Panc1 (cell line): ENCODE results near the gene APLF. TPM values are rescaled to one million over a fixed set of nuclear protein-coding genes. Genes with fewer than 3 reads are reported as not detected.

Experiments
- ATAC-seq: fragments of 200-7000 bp; cut with Tn5 transposase; 2 replicates; pipeline ENCODE4 v1.9.1; 2020; ENCODE audit warnings: mild to moderate bottlenecking, moderate library complexity
- BruUV-seq: library from RNA; stranded (reverse); fragments of 400-500 nt; replicated peaks from 2 replicates; lab custom pipeline; 2021; lab: Mats Ljungman, UMichigan
- CTCF ChIA-PET: fragments of 300-600 bp; sonication (Branson Sonifier 250); formaldehyde crosslinking; loops from one replicate; lab custom pipeline; 2022; ENCODE audit warnings: antibody characterized with exemption; lab: Charles Lee
- POLR2A ChIA-PET: fragments of 300-600 bp; sonication (Branson Sonifier 250); formaldehyde crosslinking; loops from one replicate; lab custom pipeline; 2022; ENCODE audit warnings: antibody characterized with exemption; lab: Charles Lee
- DNase-seq: peaks from one replicate; pipeline ENCODE4 v3.0.0-alpha.2; 2010; ENCODE audit warnings: low read depth, low spot score
- H3K27ac ChIP-seq: 2 replicates; pipeline ENCODE4 v1.5.1; 2011; ENCODE audit warnings: mild to moderate bottlenecking, low read length, inconsistent platforms
- H3K27me3 ChIP-seq: fragments of 200-500 bp; sonication (Bioruptor generic); 2 replicates; pipeline ENCODE4 v1.6.0; 2014; ENCODE audit warnings: low read length, inconsistent platforms; ENCODE audit not compliant: control insufficient read depth, insufficient read depth
- H3K36me3 ChIP-seq: fragments of 200-500 bp; sonication (Bioruptor generic); 2 replicates; pipeline ENCODE4 v1.5.1; 2014; ENCODE audit warnings: inconsistent platforms, mild to moderate bottlenecking, low read length, moderate library complexity; ENCODE audit not compliant: control insufficient read depth, insufficient read depth
- H3K4me1 ChIP-seq: 2 replicates; pipeline ENCODE4 v1.5.1; 2011; ENCODE audit warnings: inconsistent platforms, mild to moderate bottlenecking, low read length, moderate library complexity; ENCODE audit not compliant: control insufficient read depth, insufficient read depth
- H3K4me3 ChIP-seq, 2 experiments: 2 replicates each; pipeline ENCODE4 v1.5.1; 2011 to 2012; ENCODE audit warnings: low read depth in 2 of 2, low read length in 2 of 2, mild to moderate bottlenecking in 2 of 2, inconsistent platforms in 1 of 2, moderate library complexity in 1 of 2
- H3K9me3 ChIP-seq: fragments of 200-500 bp; sonication (Bioruptor generic); 2 replicates; pipeline ENCODE4 v1.5.1; 2014; ENCODE audit warnings: low read depth, mild to moderate bottlenecking, inconsistent platforms, low read length, moderate library complexity; ENCODE audit not compliant: control insufficient read depth, insufficient read depth
- POLR2AphosphoS5 ChIP-seq: IDR thresholded peaks from 2 replicates; pipeline ENCODE4 v1.6.1; 2012; ENCODE audit warnings: mild to moderate bottlenecking, low read depth, low read length, moderate library complexity
- SIN3A ChIP-seq: IDR thresholded peaks from 2 replicates; pipeline ENCODE4 v1.6.1; 2012; ENCODE audit warnings: low read depth, mild to moderate bottlenecking, low read length, moderate library complexity, borderline replicate concordance; ENCODE audit not compliant: insufficient read depth
- TCF7L2 ChIP-seq: IDR thresholded peaks from 2 replicates; pipeline ENCODE4 v1.6.1; 2011; ENCODE audit warnings: mild to moderate bottlenecking, low read depth, low read length, inconsistent platforms
- in situ Hi-C: cut with HindIII; loops from 2 replicates; pipeline ENCODE4 v1.10.0; 2016; ENCODE audit warnings: low sequenced_read_pairs, low pct_unique_long_range_greater_than_20kb
- intact Hi-C: fragments of 100-400 bp; cut with micrococcal nuclease; formaldehyde crosslinking; loops from one replicate; pipeline ENCODE4 v1.10.0; 2022; ENCODE audit not compliant: unreplicated experiment
- total RNA-seq: library from RNA; stranded (reverse); gene quantifications from one replicate; pipeline ENCODE4 v1.2.1, GENCODE V29; 2021; ENCODE audit not compliant: unreplicated experiment
- TF ChIP-seq, protein P1 (sequence below): fragments of 450-650 bp; IDR thresholded peaks from 2 replicates; pipeline ENCODE4 v1.5.1; 2017; ENCODE audit warnings: mild to moderate bottlenecking
- TF ChIP-seq, protein P2 (sequence below), 2 experiments: IDR thresholded peaks; 2 replicates each; pipeline ENCODE4 v1.6.1; 2011 to 2012; ENCODE audit warnings: low read depth in 2 of 2, control low read depth in 1 of 2, low read length in 1 of 2, mild to moderate bottlenecking in 1 of 2, moderate library complexity in 1 of 2; ENCODE audit not compliant: insufficient read depth in 1 of 2

Gene APLF
- total RNA-seq, 1 experiment from 2014 or later: 2.6 TPM

DNA sequence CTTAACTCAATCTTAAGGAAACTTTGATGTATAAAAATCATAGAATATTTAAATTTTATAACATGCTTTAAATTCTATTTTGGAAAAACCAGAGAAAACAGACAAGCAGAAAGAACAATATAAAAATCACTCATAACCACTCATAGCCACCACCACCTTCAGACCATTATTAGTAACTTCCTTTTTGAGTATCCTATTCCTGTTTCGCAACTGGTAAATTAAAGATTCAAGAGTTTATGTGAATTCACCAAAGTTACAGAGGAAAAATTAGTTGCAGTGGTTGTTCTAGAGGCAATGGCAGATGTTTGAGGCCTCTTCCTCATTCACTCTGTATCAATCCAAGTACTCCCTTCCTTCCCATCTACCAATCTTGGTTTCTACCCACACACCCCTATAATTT, 126.7 kb downstream of the APLF start:
- POLR2A ChIA-PET: no interaction called here
- TF ChIP-seq SIN3A: no peak
- TF ChIP-seq, protein P1, sequence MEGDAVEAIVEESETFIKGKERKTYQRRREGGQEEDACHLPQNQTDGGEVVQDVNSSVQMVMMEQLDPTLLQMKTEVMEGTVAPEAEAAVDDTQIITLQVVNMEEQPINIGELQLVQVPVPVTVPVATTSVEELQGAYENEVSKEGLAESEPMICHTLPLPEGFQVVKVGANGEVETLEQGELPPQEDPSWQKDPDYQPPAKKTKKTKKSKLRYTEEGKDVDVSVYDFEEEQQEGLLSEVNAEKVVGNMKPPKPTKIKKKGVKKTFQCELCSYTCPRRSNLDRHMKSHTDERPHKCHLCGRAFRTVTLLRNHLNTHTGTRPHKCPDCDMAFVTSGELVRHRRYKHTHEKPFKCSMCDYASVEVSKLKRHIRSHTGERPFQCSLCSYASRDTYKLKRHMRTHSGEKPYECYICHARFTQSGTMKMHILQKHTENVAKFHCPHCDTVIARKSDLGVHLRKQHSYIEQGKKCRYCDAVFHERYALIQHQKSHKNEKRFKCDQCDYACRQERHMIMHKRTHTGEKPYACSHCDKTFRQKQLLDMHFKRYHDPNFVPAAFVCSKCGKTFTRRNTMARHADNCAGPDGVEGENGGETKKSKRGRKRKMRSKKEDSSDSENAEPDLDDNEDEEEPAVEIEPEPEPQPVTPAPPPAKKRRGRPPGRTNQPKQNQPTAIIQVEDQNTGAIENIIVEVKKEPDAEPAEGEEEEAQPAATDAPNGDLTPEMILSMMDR: no peak
- no peak for TF ChIP-seq TCF7L2
- TF ChIP-seq POLR2AphosphoS5: no peak
- TF ChIP-seq, protein P2, sequence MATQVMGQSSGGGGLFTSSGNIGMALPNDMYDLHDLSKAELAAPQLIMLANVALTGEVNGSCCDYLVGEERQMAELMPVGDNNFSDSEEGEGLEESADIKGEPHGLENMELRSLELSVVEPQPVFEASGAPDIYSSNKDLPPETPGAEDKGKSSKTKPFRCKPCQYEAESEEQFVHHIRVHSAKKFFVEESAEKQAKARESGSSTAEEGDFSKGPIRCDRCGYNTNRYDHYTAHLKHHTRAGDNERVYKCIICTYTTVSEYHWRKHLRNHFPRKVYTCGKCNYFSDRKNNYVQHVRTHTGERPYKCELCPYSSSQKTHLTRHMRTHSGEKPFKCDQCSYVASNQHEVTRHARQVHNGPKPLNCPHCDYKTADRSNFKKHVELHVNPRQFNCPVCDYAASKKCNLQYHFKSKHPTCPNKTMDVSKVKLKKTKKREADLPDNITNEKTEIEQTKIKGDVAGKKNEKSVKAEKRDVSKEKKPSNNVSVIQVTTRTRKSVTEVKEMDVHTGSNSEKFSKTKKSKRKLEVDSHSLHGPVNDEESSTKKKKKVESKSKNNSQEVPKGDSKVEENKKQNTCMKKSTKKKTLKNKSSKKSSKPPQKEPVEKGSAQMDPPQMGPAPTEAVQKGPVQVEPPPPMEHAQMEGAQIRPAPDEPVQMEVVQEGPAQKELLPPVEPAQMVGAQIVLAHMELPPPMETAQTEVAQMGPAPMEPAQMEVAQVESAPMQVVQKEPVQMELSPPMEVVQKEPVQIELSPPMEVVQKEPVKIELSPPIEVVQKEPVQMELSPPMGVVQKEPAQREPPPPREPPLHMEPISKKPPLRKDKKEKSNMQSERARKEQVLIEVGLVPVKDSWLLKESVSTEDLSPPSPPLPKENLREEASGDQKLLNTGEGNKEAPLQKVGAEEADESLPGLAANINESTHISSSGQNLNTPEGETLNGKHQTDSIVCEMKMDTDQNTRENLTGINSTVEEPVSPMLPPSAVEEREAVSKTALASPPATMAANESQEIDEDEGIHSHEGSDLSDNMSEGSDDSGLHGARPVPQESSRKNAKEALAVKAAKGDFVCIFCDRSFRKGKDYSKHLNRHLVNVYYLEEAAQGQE (IDR thresholded peaks at IDR 0.05; ENCODE audit: insufficient read depth in 1 of 2, low read depth in 2 of 2, low read length in 1 of 2): no peak
- no peaks in the 10 kb centered on the region for H3K9me3 ChIP-seq
- no peaks in the 10 kb centered on the region; the same call in 1 of the 2 replicates for H3K27me3 ChIP-seq
- in situ Hi-C loops (no loop called here), intact Hi-C loops (no loop called here)
- CTCF ChIA-PET: no interaction called here
- DNase-seq (no peak), ATAC-seq (no peak)
- BruUV-seq: no TSS peak
- no peaks in the 10 kb centered on the region for H3K36me3 ChIP-seq
- no peaks in the 10 kb centered on the region for H3K4me1 ChIP-seq
- H3K4me3 ChIP-seq: no peak overlapping the region
- no peak overlapping the region for H3K27ac ChIP-seq

DNA sequence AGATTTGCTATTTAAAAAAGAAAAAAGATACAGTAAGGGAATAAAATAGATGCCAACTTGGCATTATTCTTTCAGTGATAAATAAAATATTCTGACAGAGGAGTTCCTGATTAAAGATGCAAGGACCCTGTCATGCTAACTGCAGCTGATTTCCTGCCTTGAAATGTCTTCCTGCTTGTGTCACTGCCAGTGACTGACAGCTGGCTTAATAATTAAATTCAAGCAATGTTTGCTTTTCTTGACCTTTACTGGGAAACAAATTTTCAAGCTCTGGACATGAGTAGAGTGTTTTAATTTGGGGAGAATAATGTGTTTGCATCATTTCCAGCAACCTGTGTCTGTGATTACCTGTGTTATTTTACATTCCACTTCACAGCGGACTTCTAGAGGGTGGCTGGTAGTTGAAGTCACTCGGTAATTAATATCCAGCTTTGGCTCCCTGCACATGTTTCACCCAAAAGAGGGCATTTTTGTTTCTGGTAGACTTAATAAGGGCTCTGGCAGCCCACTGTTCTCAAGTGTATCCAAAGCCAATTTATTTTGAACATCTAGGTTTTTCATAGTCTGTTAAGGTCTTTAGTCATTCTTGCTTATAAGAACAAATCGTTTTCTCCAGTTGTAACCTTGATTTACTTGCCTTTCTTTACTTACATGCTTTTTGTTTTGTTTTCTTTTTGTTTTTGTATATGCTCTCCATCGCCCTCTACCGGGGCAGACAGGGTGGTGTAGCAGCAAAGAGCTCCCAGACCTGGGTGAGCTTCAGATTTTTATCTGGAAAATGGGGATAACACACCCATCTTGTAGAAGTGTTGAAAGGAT, 127.5 kb downstream of the APLF start:
- intact Hi-C loops (no loop called here), in situ Hi-C loops (no loop called here)
- ChIA-PET POLR2A (no interaction called here), CTCF (interaction anchor here (0.6 to 1.6 kb wide), 7 partner anchors 32 to 155 kb away, joined by 3 to 11 read pairs (median 3); no protein-coding TSS in a partner anchor)
- no peaks in the 10 kb centered on the region for H3K4me1 ChIP-seq
- H3K4me3 ChIP-seq: no peak overlapping the region
- ATAC-seq (peak; percentile 77; the same call in 1 of the 2 replicates), DNase-seq (peak; percentile 35)
- BruUV-seq: no TSS peak
- no peak overlapping the region for H3K27ac ChIP-seq
- TF ChIP-seq SIN3A: no peak
- TF ChIP-seq, protein P1: peak; percentile 86
- H3K36me3 ChIP-seq: no peaks in the 10 kb centered on the region
- H3K9me3 ChIP-seq: no peaks in the 10 kb centered on the region
- H3K27me3 ChIP-seq: no peaks in the 10 kb centered on the region; the same call in 1 of the 2 replicates
